ENCODE measurements around the gene PINLYP.

DNA sequence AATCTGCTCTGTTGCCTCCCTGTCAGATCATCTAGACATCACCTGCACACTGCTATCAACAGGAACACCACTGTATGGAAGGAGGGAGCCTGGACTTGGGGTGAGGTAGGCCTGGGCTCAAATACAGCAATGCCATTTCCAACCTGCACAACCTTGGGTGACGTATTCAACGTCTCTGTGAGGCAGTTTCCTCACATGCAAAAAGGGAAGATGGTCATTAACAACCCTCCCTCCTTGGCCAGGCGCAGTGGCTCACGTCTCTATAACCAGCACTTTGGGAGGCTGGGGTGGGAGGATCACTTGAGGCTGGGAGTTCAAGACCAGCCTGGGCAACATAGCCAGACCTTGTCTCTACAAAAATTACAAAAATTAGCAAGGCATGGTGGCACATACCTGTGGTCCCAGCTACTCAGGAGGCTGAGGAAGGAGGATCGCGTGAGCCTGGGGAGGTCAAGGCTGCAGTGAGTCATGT, 13.3 kb upstream of the PINLYP start:
- TF ChIP-seq, protein P1, sequence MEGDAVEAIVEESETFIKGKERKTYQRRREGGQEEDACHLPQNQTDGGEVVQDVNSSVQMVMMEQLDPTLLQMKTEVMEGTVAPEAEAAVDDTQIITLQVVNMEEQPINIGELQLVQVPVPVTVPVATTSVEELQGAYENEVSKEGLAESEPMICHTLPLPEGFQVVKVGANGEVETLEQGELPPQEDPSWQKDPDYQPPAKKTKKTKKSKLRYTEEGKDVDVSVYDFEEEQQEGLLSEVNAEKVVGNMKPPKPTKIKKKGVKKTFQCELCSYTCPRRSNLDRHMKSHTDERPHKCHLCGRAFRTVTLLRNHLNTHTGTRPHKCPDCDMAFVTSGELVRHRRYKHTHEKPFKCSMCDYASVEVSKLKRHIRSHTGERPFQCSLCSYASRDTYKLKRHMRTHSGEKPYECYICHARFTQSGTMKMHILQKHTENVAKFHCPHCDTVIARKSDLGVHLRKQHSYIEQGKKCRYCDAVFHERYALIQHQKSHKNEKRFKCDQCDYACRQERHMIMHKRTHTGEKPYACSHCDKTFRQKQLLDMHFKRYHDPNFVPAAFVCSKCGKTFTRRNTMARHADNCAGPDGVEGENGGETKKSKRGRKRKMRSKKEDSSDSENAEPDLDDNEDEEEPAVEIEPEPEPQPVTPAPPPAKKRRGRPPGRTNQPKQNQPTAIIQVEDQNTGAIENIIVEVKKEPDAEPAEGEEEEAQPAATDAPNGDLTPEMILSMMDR (conservative IDR thresholded peaks at IDR 0.05 in 1 of 2, IDR thresholded peaks at IDR 0.05 in 1 of 2; ENCODE audit: low read depth in 1 of 2, low read length in 2 of 2) = no peak
- TF ChIP-seq EZH2 (IDR thresholded peaks at IDR 0.05; ENCODE audit: low read length, missing control alignments) = no peak
